Measurements from ENCODE around the gene TMA7B. TPM values are rescaled to one million over a fixed set of nuclear protein-coding genes. Genes with fewer than 3 reads are reported as not detected.

Gene TMA7B
- polyA plus RNA-seq, 1 of the 3 experiments (the other 2 are of a cell fraction), result not detected

DNA sequence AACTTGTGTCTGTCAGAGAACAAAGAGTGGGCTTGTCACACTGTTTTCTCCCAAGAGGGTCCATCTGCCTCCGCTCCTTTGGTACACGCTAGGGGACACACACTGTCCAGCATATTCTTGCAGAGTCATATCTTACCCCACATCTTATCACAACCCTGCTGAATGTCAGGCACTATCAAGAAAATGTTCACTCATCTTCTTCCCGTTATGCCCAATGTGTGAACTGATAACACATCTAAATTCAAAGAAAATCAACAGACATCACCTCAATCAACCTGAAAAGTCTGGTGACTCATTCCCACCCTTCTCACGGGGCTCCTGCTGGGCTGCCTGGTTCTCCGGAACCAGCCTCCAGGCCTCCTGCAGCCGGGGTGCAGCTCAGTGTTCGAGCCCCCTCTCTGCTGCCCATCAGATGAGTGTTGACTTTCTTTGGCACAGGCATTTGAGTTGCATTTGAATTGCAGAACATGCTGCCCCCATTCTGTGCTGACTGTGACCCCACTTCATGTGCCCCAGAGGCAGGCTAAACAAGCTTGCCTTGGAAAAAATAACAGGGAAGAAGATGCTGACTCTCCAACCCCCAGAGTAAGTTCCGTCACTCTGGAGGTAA, 40.0 kb upstream of the TMA7B start:
- H3K27ac ChIP-seq (ENCODE audit: low read depth in 2 of 2, low read length in 1 of 2), result no peak overlapping the region
- H3K36me3 ChIP-seq (replicated peaks in 1 of 2; ENCODE audit: control insufficient read depth in 1 of 2, insufficient read depth in 2 of 2, low read length in 1 of 2), result no peaks in the 10 kb centered on the region
- ChIA-PET POLR2A (no interaction called here), CTCF (interaction anchor here (1.2 kb wide), 1 partner anchor 81 kb away, joined by 3 read pairs; no protein-coding TSS in a partner anchor)
- no peak for DNase-seq
- 74% methylated on average over 7 of the region's 8 CpGs for WGBS (ENCODE audit: low lambda C conversion rate)
- H3K4me1 ChIP-seq (ENCODE audit: control insufficient read depth in 1 of 2, insufficient read depth in 2 of 2, low read depth in 1 of 2, low read length in 1 of 2), result peaks cover 0 to 4% of the 10 kb centered on the region in 2 experiments; a peak in 1 of 4 replicates
- no peak overlapping the region for H3K4me2 ChIP-seq
- no peak overlapping the region for H2AFZ ChIP-seq (ENCODE audit: low read depth)
- H4K20me1 ChIP-seq (ENCODE audit: insufficient read depth), result no peaks in the 10 kb centered on the region
- no peaks in the 10 kb centered on the region for H3K9me2 ChIP-seq
- H3K9me3 ChIP-seq, result no peaks in the 10 kb centered on the region
- no peak overlapping the region for H3K9ac ChIP-seq
- no peaks in the 10 kb centered on the region for H3F3A ChIP-seq (replicated peaks; ENCODE audit: insufficient read depth)
- TF ChIP-seq RXRA (IDR thresholded peaks at IDR 0.05; ENCODE audit: borderline replicate concordance, low read depth), result no peak
- TF ChIP-seq MAX (IDR thresholded peaks at IDR 0.05; ENCODE audit: low read depth), result no peak
- no peak for TF ChIP-seq TCF12 (IDR thresholded peaks at IDR 0.05)
- TF ChIP-seq, protein P1, sequence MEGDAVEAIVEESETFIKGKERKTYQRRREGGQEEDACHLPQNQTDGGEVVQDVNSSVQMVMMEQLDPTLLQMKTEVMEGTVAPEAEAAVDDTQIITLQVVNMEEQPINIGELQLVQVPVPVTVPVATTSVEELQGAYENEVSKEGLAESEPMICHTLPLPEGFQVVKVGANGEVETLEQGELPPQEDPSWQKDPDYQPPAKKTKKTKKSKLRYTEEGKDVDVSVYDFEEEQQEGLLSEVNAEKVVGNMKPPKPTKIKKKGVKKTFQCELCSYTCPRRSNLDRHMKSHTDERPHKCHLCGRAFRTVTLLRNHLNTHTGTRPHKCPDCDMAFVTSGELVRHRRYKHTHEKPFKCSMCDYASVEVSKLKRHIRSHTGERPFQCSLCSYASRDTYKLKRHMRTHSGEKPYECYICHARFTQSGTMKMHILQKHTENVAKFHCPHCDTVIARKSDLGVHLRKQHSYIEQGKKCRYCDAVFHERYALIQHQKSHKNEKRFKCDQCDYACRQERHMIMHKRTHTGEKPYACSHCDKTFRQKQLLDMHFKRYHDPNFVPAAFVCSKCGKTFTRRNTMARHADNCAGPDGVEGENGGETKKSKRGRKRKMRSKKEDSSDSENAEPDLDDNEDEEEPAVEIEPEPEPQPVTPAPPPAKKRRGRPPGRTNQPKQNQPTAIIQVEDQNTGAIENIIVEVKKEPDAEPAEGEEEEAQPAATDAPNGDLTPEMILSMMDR (IDR thresholded peaks at IDR 0.05), result no peak
- TF ChIP-seq RFX5 (IDR thresholded peaks at IDR 0.05; ENCODE audit: low read length), result no peak
- no peak for TF ChIP-seq ZBTB33 (IDR thresholded peaks at IDR 0.05; ENCODE audit: borderline replicate concordance, low read depth)
- TF ChIP-seq, protein P2, sequence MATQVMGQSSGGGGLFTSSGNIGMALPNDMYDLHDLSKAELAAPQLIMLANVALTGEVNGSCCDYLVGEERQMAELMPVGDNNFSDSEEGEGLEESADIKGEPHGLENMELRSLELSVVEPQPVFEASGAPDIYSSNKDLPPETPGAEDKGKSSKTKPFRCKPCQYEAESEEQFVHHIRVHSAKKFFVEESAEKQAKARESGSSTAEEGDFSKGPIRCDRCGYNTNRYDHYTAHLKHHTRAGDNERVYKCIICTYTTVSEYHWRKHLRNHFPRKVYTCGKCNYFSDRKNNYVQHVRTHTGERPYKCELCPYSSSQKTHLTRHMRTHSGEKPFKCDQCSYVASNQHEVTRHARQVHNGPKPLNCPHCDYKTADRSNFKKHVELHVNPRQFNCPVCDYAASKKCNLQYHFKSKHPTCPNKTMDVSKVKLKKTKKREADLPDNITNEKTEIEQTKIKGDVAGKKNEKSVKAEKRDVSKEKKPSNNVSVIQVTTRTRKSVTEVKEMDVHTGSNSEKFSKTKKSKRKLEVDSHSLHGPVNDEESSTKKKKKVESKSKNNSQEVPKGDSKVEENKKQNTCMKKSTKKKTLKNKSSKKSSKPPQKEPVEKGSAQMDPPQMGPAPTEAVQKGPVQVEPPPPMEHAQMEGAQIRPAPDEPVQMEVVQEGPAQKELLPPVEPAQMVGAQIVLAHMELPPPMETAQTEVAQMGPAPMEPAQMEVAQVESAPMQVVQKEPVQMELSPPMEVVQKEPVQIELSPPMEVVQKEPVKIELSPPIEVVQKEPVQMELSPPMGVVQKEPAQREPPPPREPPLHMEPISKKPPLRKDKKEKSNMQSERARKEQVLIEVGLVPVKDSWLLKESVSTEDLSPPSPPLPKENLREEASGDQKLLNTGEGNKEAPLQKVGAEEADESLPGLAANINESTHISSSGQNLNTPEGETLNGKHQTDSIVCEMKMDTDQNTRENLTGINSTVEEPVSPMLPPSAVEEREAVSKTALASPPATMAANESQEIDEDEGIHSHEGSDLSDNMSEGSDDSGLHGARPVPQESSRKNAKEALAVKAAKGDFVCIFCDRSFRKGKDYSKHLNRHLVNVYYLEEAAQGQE (IDR thresholded peaks at IDR 0.05; ENCODE audit: low read depth, low read length), result no peak
- TF ChIP-seq CHD2 (IDR thresholded peaks at IDR 0.05; ENCODE audit: low read length, partially characterized antibody), result no peak
- TF ChIP-seq YY1 (IDR thresholded peaks at IDR 0.05; ENCODE audit: low read depth), result no peak
- no peak for TF ChIP-seq FOSL2 (IDR thresholded peaks at IDR 0.05; ENCODE audit: borderline replicate concordance, low read depth)
- TF ChIP-seq ELF1 (IDR thresholded peaks at IDR 0.05), result no peak
- no peak for TF ChIP-seq GABPA (IDR thresholded peaks at IDR 0.05; ENCODE audit: low read depth)
- no peak for TF ChIP-seq NFIC (IDR thresholded peaks at IDR 0.05; ENCODE audit: borderline replicate concordance)
- no peaks in the 10 kb centered on the region for H3K79me2 ChIP-seq (ENCODE audit: insufficient read depth)
- no peaks in the 10 kb centered on the region for H3K27me3 ChIP-seq (ENCODE audit: insufficient read depth)
- H3K4me3 ChIP-seq (ENCODE audit: low read depth in 2 of 2, low read length in 1 of 2), result no peak overlapping the region
